IMR-90 (cell line): ENCODE results near the gene CREB3L1.
A peak's percentile ranks its signal among the peaks of the same experiment; 100 is the strongest.

Experiments
- NFE2L2 ChIP-seq: fragments of 150-350 bp; IDR thresholded peaks from 2 replicates; pipeline ENCODE4 v1.6.1; 2016; ENCODE audit warnings: low read depth, mild to moderate bottlenecking, low read length
- POLR2A ChIP-seq: IDR thresholded peaks from 2 replicates; pipeline ENCODE4 v1.6.1; 2012; ENCODE audit warnings: mild to moderate bottlenecking, low read depth, low read length
- RFX5 ChIP-seq: IDR thresholded peaks from 2 replicates; pipeline ENCODE4 v1.8.0; 2012; ENCODE audit warnings: low read depth, mild to moderate bottlenecking, low read length, moderate library complexity
- TF ChIP-seq, protein P1 (sequence below): conservative IDR thresholded peaks from 2 replicates; pipeline ENCODE4 v1.5.1; 2012; ENCODE audit warnings: mild to moderate bottlenecking, low read depth, low read length, improper control_type of control experiment
- TF ChIP-seq, protein P2 (sequence below): fragments of 150-350 bp; IDR thresholded peaks from 2 replicates; pipeline ENCODE4 v1.6.1; 2016; ENCODE audit warnings: low read depth, mild to moderate bottlenecking, low read length, moderate library complexity, borderline replicate concordance

DNA sequence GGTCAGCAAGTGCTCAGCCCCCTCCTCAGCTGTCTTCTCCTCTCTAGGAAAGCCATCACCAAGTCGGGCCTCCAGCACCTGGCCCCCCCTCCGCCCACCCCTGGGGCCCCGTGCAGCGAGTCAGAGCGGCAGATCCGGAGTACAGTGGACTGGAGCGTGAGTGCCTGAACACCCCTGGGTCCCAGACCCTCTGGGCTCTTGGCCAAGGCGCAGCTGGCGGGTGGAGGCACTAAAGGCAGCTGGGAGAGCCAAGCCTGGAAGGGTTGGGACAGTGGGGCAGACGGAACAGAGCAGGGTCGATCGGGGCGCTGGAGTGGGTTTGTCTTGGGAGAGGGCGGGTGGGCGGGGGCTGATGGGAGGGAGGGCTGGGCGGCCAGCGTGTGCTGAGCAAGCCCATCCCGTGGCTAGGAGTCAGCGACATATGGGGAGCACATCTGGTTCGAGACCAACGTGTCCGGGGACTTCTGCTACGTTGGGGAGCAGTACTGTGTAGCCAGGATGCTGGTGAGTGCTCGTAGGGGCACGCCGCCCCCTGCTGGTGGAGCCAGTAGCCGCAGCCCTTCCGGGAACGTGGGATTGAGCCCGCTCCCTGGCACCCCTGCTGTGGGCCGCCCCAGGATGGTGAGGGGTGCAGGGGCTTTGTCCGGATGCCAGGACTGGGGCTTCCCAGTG lies 89.9 kb downstream of the CREB3L1 start:
- TF ChIP-seq, protein P1, sequence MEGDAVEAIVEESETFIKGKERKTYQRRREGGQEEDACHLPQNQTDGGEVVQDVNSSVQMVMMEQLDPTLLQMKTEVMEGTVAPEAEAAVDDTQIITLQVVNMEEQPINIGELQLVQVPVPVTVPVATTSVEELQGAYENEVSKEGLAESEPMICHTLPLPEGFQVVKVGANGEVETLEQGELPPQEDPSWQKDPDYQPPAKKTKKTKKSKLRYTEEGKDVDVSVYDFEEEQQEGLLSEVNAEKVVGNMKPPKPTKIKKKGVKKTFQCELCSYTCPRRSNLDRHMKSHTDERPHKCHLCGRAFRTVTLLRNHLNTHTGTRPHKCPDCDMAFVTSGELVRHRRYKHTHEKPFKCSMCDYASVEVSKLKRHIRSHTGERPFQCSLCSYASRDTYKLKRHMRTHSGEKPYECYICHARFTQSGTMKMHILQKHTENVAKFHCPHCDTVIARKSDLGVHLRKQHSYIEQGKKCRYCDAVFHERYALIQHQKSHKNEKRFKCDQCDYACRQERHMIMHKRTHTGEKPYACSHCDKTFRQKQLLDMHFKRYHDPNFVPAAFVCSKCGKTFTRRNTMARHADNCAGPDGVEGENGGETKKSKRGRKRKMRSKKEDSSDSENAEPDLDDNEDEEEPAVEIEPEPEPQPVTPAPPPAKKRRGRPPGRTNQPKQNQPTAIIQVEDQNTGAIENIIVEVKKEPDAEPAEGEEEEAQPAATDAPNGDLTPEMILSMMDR = peak; percentile 81
- TF ChIP-seq, protein P2, sequence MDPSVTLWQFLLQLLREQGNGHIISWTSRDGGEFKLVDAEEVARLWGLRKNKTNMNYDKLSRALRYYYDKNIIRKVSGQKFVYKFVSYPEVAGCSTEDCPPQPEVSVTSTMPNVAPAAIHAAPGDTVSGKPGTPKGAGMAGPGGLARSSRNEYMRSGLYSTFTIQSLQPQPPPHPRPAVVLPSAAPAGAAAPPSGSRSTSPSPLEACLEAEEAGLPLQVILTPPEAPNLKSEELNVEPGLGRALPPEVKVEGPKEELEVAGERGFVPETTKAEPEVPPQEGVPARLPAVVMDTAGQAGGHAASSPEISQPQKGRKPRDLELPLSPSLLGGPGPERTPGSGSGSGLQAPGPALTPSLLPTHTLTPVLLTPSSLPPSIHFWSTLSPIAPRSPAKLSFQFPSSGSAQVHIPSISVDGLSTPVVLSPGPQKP = no peak
- TF ChIP-seq NFE2L2 = no peak
- no peak for TF ChIP-seq POLR2A
- TF ChIP-seq RFX5 = no peak
